OCI-LY7 (cell line): ENCODE data around the gene APLN.

Experiments
- EZH2phosphoT487 ChIP-seq: fragments of 200-600 bp; sonication (generic); IDR thresholded peaks from 2 replicates; pipeline ENCODE4 v1.6.1; 2018; ENCODE audit warnings: low read depth, borderline replicate concordance, mild to moderate bottlenecking, mixed run types, antibody characterized with exemption, low read length, moderate library complexity, mixed read lengths
- TF ChIP-seq, protein P1 (sequence below): fragments of 200-600 bp; sonication (generic); conservative IDR thresholded peaks from 2 replicates; pipeline ENCODE4 v1.5.1; 2014; ENCODE audit warnings: mild to moderate bottlenecking, antibody characterized with exemption, low read length, moderate library complexity, mixed read lengths

DNA sequence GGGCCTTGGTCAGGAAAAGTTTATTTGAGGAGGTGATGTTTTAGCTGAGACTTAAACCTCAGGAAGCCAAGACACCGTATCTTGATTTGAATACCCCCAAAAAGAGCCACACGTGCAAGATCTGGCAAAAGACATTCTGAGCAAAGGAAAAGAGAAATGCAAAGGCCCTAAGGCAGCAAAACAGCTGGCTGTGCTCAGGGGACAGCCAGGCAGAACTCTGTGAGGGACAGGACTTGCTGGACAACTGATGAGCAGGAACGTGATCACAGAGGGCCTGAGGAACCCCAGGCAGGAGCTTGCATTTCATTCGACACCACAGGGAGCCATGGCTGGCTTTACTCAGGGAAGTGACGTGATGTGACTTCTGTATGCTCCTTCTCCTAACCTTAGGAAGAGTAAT lies 58.7 kb downstream of the APLN start:
- TF ChIP-seq, protein P1, sequence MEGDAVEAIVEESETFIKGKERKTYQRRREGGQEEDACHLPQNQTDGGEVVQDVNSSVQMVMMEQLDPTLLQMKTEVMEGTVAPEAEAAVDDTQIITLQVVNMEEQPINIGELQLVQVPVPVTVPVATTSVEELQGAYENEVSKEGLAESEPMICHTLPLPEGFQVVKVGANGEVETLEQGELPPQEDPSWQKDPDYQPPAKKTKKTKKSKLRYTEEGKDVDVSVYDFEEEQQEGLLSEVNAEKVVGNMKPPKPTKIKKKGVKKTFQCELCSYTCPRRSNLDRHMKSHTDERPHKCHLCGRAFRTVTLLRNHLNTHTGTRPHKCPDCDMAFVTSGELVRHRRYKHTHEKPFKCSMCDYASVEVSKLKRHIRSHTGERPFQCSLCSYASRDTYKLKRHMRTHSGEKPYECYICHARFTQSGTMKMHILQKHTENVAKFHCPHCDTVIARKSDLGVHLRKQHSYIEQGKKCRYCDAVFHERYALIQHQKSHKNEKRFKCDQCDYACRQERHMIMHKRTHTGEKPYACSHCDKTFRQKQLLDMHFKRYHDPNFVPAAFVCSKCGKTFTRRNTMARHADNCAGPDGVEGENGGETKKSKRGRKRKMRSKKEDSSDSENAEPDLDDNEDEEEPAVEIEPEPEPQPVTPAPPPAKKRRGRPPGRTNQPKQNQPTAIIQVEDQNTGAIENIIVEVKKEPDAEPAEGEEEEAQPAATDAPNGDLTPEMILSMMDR, result no peak
- TF ChIP-seq EZH2phosphoT487, result no peak
